HG02870 (cell line): ENCODE measurements around the gene OSBPL7.

Experiments used
- ATAC-seq: cut with Tn5 transposase; IDR thresholded peaks from one replicate; pipeline ENCODE4 v1.9.1; 2021; ENCODE audit warnings: mild to moderate bottlenecking, moderate library complexity; ENCODE audit not compliant: unreplicated experiment

OSBPL7 gene

DNA sequence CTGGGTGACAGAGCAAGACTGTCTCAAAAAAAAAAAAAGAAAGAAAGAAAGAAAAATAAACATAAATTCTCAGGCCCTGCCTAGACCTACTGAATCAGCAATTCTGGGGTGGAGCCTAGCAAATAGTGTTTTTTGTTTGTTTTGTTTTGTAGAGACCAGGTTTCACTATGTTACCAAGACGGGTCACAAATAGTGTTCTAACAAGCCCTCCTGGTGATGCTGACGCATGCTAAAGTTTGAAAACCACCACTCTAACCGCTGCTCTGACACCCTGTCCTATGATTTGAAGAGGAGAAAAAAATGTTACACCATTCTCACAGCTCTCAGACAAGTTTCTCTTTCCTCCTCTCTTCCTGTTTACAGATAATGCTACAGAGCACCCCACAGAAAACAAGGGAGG is 8.3 kb upstream of the OSBPL7 start:
- ATAC-seq: no peak

DNA sequence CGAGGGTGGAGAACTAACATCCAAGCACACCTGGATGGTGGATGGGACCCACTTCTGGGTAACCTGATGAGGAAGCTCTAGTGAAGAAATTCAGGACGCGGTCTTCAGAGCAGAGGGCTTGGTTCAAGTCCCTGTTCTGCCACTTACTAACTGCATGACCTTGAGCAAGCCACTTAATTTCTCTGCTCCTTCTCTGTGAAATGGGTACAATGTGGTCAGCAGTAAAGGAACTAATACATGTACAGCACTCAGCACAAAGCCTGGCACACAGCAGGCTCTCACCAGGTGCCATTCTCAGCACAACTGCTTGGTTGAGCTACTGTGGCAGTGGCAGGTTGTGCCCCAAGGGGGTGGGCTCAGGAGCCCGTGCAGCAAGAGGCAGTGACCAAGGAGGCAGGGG is 1.9 kb upstream of the OSBPL7 start:
- ATAC-seq: no peak

DNA sequence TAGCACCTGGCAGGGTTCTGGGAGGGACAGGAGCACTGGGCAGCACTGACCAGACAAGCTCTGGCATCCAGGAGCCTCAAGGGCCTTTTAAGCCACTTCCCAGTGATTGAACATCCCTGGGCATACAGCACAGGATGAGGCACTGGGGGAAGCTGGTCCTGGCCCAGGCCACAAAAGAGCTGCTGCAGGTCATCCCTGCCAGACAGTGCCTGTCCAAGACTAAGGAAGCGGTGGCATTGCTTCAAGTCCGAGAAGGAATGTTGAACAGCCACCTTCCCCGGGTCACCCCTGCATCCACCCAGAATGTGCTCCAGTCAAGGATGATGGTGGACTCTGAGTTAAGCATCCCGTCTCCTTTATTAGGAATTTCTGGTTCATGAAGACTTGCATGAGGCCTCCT is 1.2 kb upstream of the OSBPL7 start:
- no peak for ATAC-seq

DNA sequence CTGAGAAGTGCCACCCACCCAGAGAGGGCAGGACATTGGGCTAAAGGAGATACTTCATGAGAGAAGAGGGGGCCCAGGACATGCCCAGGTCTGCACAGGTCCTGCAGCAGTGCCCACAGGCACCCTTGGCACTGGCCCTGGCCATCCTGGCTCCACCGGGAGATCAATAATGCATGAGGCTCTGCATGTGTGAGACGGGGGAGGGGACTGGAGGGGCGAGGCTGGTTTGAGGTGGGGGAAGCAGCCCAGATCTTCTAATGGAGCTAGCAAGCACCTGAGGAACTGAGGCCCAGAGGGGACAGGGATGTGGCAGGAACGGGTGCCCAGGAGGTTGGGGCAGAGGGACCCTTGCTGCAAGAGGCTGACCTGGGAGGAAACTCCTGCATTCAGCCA is 567 bp downstream of the OSBPL7 start:
- ATAC-seq: no peak

DNA sequence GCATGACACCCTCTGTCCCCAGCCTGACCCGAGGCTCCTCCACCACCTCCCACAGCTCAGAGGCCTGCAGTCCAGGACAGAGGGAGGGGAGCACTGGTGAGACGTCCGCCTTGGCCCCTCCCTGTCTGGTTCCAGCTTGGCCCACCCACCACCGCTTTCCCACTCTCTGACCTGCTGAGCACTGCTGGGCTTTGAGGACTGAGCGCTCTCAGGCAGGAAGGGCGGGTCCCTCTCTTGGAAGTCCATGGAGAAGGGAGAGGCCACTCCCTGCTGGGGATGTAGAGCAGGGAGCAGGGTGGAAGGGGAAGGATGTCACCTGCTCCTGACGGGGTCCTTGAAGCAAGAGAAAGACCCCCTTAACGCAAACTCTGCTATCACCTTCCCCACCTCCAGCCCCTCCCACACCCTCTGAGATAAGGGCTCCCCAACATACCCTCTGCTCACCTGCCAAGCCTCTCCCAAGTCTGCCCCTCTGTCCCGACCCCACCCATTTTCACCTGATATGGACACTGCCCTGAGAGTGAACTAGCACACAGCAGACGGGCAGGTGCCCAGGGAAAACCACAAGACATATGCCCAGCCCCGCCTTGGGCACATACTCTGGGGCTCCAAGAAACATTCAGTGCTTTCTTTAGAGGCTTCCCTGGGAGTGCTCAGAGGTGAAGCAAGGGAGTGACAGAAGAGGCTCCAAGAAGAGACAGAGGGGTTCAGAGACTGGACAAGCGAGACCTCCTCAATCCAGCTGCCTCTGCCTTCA is 1.4 kb downstream of the OSBPL7 start:
- no peak for ATAC-seq

DNA sequence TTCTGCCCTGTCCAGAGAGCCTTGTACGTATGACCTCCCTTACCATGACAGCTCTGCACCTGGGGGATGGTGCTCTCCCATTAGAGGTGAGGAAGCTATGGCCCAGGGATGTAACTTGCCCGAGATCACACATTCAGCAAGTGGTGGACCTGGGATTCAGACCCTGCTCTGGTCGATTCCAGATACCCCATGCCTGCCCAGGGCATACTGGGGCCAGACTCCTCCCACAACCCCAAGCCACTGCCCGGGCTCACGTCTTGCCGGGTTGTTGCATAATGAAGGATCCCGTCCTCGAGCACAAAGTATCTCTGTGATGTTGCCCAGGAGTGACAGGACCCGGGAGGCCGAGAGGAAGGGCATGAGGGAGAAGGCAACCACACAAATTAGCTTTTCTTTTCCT is 2.1 kb downstream of the OSBPL7 start:
- ATAC-seq: no peak

DNA sequence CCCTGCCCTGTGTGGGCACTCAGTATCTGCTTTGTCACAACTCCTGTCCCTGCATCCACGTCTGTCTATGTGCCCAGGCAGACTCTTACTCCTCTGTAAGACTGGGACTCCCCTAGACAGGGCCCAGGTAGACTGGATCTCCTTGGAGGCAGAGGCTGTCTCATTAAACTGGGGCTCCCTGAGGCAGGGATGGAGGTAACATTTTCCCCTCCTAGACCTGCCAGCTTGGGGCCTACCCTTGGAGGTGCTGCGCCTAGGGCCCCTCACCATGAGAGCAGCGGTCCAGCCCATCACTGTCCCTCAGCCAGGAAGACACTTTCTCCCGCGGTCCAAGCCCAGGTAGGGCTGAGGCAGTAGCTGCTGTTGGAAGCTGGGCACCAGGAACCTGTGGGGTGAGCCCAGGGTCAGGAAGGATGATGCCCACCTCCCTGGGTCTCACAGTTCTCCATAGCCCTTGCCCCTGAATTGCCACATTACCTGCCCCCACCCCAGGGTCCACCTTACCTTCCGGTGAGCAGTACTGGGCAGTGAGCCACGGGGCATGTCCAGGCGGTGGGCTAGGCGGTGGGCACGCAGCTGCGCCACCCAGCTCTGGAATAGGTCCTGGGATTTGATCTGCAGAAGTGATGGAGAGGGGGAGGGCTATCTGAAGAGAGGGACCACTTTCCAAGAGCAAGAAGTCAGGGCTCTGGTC is 3.4 kb downstream of the OSBPL7 start:
- ATAC-seq: no peak

DNA sequence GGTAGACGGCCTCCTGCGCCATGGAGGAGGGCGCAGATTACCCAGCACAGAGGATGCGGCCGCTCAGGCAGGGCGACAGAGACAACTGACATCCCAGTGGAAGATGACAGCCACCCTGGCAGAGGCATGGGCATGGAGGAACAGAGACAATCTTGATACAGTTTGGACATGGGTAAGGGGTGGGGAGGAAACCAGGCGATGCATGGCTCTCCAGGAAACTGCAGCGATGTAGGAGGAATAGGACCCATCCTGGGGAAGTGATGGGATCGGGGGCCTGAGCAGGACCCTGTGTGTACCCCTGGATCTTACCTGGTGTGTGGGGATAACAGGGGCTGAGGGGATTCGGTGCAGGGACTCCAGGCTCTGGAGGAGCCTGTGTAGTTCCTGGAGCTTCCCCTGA is 4.6 kb downstream of the OSBPL7 start:
- no peak for ATAC-seq

DNA sequence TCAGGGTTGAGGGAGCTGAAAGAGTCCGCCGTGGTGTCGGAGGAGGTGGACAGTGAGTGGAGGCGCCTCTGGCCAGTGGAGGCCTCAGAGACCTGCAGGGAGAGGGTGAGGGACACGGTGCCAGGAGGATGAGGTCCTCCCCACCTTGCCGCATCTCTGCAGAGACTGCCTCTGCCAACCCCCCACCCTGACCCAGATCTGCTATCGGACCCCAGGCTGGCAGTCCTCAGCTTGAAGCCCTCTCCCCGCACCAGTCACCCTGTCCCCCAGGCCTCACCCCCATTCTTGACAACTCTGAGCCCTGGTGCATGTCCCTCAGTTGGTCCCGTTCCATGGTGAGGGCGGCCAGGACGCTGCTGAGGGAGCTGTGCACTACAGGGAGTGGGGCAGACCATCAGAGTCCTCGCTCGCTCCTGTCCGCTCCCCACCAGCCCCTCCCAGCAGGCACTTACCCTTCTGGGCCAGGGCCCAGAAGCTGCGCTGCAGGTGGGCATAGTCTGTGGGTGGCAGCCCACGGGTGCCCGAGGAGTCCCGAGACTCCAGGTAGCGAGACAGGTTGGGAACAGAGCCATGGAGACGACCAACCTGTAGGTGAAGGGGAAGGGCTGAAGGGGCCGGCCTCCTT is 5.4 kb downstream of the OSBPL7 start:
- ATAC-seq: no peak

DNA sequence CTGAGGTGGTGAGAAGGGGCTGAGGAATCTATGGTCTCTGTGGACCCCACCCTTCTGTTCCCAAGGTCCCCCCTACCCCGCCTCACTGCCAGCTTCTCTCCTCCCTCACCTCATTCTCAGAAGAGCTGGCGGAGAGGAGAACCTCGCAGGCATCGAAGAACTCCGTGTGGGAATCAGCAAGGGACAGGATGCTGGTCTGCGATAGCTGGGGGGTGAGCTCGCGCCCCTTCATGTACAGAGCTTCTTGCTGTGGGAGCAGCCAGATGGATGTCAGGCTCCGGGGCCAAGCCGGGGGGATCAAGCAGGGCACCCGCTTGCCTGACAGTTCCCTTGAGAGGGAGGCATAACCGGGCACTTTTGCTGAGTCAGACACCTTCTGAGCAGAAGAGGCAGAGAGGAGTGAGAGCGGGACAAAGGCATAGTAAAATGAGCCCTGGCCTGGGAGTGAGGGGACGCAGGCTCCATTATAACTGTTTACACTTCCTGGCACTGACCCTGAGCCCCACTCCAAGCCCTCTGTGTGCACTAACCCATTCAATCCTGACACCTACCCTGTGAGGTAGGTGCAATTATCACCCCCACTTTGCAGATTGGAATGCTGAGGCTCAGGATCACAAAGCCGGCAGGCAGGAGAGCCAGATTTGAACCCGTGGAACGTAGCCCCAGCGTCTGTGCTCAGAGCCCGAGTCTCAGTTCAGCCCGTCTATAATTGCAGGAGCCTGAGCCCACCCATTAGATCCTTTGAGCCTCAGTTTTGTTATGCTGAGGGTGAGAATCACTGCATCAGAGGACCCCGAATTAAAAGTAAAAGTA is 6.3 kb downstream of the OSBPL7 start:
- no peak for ATAC-seq

DNA sequence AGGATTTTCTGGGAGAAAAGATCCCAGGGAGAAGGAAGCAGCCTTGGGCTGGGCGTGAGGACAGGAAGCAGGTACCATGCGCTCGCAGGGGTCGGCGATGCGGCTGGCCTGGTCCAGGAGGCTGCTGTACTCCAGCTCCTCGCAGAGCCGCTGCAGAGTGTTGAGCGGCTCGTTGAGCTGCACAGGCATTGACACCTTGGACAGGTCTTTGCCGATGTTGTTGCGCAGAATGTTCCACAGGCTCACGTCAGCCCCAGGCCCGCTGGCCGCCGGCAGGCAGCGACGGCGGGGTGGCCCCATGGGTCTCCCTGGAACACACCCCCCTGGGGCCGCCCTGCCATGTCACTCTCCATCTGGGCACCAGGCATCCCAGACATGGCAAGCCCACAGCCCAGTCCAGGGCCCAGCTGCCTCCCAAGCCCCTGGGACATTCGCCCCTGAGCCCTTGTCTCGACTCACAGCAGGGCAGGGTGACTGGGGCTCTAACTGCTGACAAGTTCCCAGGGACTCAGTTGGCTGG is 8.0 kb downstream of the OSBPL7 start:
- no peak for ATAC-seq

DNA sequence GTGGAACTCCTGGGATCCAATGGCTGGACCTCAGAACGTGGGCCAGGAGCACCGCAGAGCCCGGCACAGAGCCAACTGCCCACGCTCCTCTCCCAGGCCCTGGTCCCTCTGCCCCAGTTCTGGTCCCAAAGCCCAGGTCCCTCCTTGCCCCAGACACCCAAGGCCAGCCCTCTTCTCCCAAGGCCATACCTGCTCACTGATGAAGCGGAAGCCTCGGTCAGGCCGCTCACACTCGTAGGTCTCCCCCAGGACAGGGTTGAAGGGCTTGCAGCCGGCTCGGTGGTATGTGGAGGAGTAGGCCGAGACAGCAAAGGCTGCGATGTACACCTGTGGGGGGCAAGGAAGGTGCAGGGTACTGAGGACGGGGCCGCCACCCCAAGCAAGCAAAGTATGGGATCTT is 8.5 kb downstream of the OSBPL7 start:
- ATAC-seq: no peak

DNA sequence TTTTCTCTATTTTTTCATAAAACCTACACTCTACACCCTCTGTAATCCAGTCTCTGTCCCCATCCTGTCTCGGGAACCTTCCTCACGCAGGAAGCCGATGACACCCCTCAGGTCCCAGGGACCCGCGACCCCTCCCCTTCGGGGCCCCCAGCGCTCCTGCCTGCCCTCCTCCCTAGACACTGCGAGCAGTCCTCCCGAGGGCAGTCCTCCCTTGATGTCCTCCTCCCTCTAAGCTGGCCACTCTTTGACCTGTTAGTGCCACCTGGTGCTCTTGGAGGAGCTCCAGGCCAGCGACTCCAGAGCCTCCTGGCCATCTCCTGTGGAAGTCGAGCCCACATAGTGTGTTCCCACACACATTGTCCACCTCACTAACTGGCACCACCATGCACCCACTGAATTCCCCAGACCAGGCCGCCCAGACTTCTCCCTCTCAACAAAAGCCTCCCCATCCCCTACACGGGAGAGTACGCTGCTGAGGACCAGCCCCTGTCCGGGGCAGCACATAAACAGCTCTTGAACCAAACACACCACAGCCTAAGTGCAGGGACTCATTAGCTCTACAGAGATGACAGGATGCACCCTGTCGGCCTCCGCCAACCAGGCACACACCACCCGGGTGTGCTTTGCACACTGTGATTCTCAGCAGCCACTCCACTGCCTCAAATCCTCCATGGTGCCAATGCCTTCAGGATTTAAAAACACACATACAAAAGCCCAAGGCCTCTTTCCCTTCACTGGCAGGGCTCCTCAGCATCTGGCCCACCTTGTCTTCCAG is 9.3 kb downstream of the OSBPL7 start:
- no peak for ATAC-seq

DNA sequence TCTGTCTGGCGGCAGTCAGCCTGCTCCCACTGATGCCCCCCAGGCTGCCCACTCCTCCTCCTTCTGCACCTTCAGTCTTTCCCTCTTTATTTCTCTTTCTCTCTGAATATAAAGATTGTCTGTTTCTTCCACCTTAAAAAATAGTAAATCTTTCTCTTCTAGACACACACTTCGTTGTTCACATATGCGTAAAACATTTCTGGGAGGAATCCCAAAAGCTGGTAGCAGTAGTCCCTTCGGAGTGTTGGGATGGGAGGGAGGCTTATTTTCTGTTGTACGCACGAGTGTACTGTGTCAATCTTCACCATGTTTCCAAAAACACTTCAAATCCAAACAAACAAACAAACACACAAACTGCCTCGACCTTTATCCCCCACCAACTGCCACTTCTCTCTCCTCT is 9.9 kb downstream of the OSBPL7 start:
- no peak for ATAC-seq

DNA sequence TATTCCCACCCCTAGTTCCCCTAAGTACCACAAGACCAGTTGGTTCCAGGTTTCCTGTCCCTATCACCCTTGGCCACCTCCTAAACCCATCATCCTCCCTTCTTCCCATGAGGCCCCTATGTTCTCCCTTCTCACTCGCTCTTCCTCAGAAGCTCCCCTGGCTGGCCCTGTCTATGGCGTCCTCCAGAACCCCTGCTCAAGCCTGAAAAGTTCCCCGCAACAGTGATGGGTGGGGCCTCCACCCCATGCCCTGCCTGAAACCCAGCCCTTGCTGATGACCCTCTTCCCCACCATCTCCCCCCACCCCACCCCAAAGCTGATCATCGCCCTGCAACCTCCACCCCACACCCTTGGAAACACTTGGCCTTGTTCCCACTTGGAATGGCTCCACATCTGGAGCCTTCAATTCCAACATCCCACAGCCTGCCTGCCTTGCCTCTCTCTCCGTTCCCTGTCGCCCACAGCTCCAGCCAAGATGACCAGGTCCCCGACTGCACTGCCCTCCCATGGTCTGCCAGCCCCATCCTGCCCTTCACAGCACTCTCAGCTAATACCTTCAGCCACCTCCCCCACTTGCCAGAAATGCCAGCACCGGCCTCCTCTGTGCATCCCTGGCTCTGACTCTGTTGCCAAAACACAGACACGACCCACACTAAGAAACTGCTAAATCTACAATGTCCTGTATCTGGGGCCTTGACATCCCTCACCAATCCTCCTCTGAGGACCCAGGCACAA is 10.5 kb downstream of the OSBPL7 start:
- ATAC-seq: no peak

DNA sequence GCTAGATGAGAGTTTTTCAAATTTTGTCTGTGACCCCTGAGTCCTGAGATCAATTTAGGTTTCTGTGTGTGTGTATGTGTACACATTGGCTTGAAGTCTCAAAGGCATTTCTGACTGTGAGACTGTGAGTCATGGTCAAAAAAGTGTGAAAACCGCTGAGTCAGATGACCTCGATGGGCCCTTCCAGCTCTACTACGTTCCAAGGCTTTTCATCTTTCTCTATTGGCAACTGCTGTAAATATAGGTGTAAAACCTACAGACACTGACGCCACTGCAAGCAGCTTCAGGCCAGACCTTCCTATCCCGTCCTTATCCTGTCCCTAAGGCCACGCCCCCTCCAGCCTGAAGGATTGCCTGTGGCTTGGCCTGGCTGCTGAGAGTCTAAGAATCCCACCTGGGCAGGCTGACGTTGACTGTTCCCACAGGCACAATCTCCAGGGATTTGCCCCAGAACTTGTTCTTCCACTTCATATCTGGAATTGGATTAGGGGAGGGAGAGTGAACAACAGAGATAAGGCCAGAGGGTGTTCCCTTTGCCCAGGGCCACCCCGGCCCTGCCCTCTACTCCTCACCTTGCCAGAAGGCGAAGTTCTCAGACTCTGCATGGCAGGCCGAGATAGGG is 11.3 kb downstream of the OSBPL7 start:
- no peak for ATAC-seq

DNA sequence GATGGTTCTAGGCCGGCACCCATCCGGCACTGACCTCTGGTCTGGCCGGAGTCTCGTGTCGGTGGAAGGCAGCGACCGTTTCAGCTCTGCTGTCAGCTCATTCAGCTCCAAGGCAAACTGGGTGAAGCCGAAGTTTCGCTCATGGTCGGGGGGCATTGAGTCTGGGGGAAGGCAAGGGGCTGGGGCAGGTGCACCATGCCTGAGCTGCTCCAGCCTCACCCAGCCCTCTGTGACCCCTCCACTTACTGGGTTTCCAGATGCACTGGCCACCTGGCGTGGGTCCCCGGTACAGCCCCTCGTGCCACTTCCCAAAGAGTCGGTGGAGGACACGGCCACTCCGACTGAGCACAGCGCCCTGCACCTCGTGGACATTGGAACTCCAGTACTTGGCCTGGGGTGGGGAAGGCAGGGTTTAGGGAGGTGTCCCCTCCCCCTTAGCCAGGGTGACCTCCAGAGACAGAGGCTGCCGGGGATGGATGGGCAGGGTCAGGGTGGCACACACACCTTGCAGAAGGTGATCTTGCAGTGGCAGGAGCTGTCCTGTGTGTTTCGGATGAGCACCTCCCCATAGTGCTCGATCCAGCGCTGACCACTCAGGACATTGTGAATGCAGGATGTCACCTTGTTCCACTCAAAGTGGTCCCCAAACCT is 12.6 kb downstream of the OSBPL7 start:
- no peak for ATAC-seq

DNA sequence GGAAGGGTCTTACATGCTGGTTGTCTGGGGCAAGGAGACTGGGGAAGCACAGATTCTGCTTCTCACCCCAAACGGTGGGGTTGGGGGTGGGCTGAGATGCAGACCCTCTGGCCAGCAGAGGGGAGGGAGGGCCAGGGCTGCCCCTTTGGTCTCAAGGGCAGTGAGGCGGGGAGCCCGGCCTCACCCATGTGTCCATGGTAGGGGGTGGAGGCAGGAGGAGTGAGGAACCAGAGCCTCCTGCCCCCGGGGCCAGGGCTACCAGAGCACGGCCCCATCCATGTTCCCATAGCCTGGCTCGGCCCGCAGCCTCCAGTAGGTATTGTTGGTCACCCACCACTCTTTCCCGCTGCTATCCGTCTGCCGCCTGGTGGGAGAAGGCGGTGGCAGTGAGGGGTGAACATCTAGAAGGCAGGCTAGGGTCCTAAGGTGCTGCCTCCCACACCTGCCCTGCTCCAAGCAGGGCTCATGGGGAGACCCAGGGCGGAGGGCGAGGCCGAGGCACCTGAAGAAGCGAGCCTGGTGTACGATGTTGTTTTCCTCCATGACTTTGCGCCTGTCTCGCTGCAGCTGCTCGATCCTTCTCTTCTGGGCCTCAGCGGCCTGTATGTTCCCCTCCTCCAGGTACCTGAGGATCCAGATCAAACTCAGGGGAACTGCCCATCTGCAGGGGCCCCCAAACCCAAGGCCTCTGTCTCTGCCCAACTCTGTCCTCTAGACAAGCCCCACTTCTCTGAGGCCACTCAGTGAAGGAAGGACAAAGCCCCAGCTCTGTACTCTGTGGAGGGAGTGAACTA is 13.4 kb downstream of the OSBPL7 start:
- ATAC-seq: no peak
